Adrenal gland (tissue), 12 donors: ENCODE results near the gene NIPA2. TPM values are rescaled to one million over a fixed set of nuclear protein-coding genes. Genes with fewer than 3 reads are reported as not detected.

Experiments
- DNase-seq, 7 donors: peaks; one replicate each; pipeline ENCODE4 v3.0.0-alpha.2; 2019 to 2020
- H3K27ac ChIP-seq, 5 donors: fragments of 200-600 bp; sonication (generic) in 4 of 5; 1 replicate in 3 of 5; 2 replicates in 2 of 5; pipeline versions ENCODE4 v1.5.1 to v1.8.0; 2016 to 2020; ENCODE audit warnings: mild to moderate bottlenecking in 1 of 5
- H3K27me3 ChIP-seq: fragments of 200-600 bp; 2 replicates; pipeline ENCODE4 v1.8.0; 2021
- H3K36me3 ChIP-seq, 2 donors: fragments of 200-600 bp; replicated peaks in 1 of 2; 1 replicate in 1 of 2; 2 replicates in 1 of 2; pipeline versions ENCODE4 v1.5.1 to v1.8.0; 2018 to 2022
- H3K4me1 ChIP-seq, 2 donors: fragments of 200-600 bp; replicated peaks in 1 of 2; 1 replicate in 1 of 2; 2 replicates in 1 of 2; pipeline versions ENCODE4 v1.5.1 to v1.8.0; 2018 to 2021
- H3K4me3 ChIP-seq, 4 donors: fragments of 200-600 bp; sonication (generic) in 3 of 4; one replicate each; pipeline ENCODE4 v1.5.1; 2016 to 2018
- H3K9me3 ChIP-seq, 3 donors: fragments of 200-600 bp; sonication (generic) in 1 of 3; replicated peaks in 1 of 3; 1 replicate in 2 of 3; 2 replicates in 1 of 3; pipeline versions ENCODE4 v1.5.1 to v1.8.0; 2016 to 2021
- CTCF ChIP-seq, 6 experiments: fragments of 450-650 bp in 4 of 6; fragments of 200-600 bp in 2 of 6; sonication (generic) in 1 of 6; IDR thresholded peaks; 1 replicate in 5 of 6; 2 replicates in 1 of 6; pipeline versions ENCODE4 v1.5.1 to v1.8.0; 2016 to 2021; ENCODE audit warnings: antibody characterized with exemption in 6 of 6, mild to moderate bottlenecking in 2 of 6, moderate library complexity in 1 of 6
- POLR2A ChIP-seq, 2 donors: fragments of 450-650 bp; IDR thresholded peaks; one replicate each; pipeline ENCODE4 v1.6.1; 2017; ENCODE audit warnings: antibody characterized with exemption in 2 of 2, mild to moderate bottlenecking in 2 of 2, moderate library complexity in 1 of 2
- WGBS, 4 donors: extraction: QIAGEN DNeasy Blood & Tissue Kit in 2 of 4; methylation state at CpG; one replicate each; pipeline versions ENCODE4 v1.1.5 to v1.1.7; 2013 to 2017; 5-methylcytosine and 5-hydroxymethylcytosine counted together
- intact Hi-C, 2 donors: fragments of 100-400 bp; cut with DNase I; formaldehyde crosslinking; loops; one replicate each; pipeline versions ENCODE4 v1.14.1 to v1.15.0; 2022 to 2023
- polyA plus RNA-seq, 3 donors: library from polyadenylated mRNA; stranded (reverse); fragments of 200-250 nt in 2 of 3; fragments of 350-450 nt in 1 of 3; fragmentation: Illumina TruSeq in 1 of 3; extraction: RNeasy Lipid Tissue Mini Kit (QIAGEN cat#74804) in 1 of 3; gene quantifications; one replicate each; pipeline ENCODE4 v1.2.3, GENCODE V29; 2013 to 2014
- total RNA-seq, 9 donors: library from RNA; depleted of rRNA in 4 of 9; stranded (reverse); fragments of >200 nt in 4 of 9; fragments of 120-200 nt in 1 of 9; fragmentation: NEBNext Ultra II Directional in 1 of 9; extraction: Animal tissue kit (Norgen Biotek cat#: 25700) in 1 of 9; gene quantifications; one replicate each; pipeline versions ENCODE4 v1.1.0 to v1.2.4, GENCODE V29; 2013 to 2023
- donor health status: healthy with polysubstance abuse.
- donor health status: Bipolar disorder and iron deficiency.
- donor health status: DM: yes; HTN: yes; CAD: no.
- donor health status: DM: no; HTN: no; CAD: no.
- donor health status: DM: no; HTN: no; CAD: no.
- donor health status: DM: yes; HTN: yes; CAD: no.

NIPA2 gene
- total and polyA plus RNA-seq, 12 donors, result 10.5 to 77.4 (median 60.2) TPM

GRCh38 chr15:22867886-22868285 is 29.4 kb downstream of the NIPA2 start:
- Histone ChIP-seq H3K4me1 (peaks cover 8 to 10% of the 10 kb centered on the region in 2 donors), H3K27ac (no peak overlapping the region), H3K36me3 (peaks cover 0 to 82% of the 10 kb centered on the region in 2 donors), H3K27me3 (no peaks in the 10 kb centered on the region), H3K9me3 (no peaks in the 10 kb centered on the region), H3K4me3 (no peak overlapping the region)
- no peak for DNase-seq
- 87 to 98% (median 91%) methylated on average over 6 of the region's 6 CpGs for WGBS, 4 donors
- intact Hi-C loops, result loop anchor here in 1 of 2 donors (10.0 kb wide), 1 partner anchor 53 kb away; no protein-coding TSS in a partner anchor
- no peak for TF ChIP-seq POLR2A (IDR thresholded peaks at IDR 0.05)
- no peak for TF ChIP-seq CTCF (IDR thresholded peaks at IDR 0.05)

- WGBS, 4 donors, result 76 to 90% (median 83%) methylated on average over 4 of the region's 4 CpGs
- no peak overlapping the region for H3K4me3 ChIP-seq
- H3K9me3 ChIP-seq, result no peaks in the 10 kb centered on the region
- peaks cover 3 to 4% of the 10 kb centered on the region in 2 donors for H3K4me1 ChIP-seq
- no peak for TF ChIP-seq POLR2A (IDR thresholded peaks at IDR 0.05)
- no peak overlapping the region for H3K27ac ChIP-seq
- H3K27me3 ChIP-seq, result no peaks in the 10 kb centered on the region
- intact Hi-C loops, result loop anchor here in 1 of 2 donors (10.0 kb wide), 1 partner anchor 54 kb away; no protein-coding TSS in a partner anchor
- peaks cover 0 to 82% of the 10 kb centered on the region in 2 donors for H3K36me3 ChIP-seq
- DNase-seq, result no peak
These were observed 30.0 kb downstream of the NIPA2 start for GRCh38 chr15:22868495-22868894.

DNA sequence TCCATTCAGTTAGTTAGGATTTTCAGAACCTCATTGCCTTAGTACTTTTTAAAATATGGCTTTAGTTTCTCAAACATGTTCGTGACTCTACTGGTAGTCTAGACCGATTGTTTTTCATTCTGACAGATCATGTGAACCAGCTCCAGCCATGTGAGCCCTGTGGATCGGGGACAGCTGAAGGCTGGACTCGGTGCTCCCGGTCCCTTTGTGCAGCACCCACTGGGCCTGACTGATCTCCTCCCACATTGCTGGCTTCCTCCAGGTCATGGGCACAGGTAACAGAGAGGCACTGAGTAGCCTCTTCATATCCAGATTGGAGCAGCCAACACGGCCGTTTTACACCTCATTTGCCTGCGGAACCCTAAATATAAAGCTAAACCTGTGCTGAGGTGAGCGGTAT is 30.5 kb downstream of the NIPA2 start:
- WGBS, 4 donors, result 90 to 96% (median 93%) methylated on average over 9 of the region's 9 CpGs
- H3K4me1 ChIP-seq, result no peaks in the 10 kb centered on the region
- DNase-seq, result no peak
- peaks cover 0 to 83% of the 10 kb centered on the region in 2 donors for H3K36me3 ChIP-seq
- intact Hi-C loops, result loop anchor here in 1 of 2 donors (10.0 kb wide), 1 partner anchor 54 kb away; no protein-coding TSS in a partner anchor
- no peaks in the 10 kb centered on the region for H3K9me3 ChIP-seq
- no peaks in the 10 kb centered on the region for H3K27me3 ChIP-seq
- no peak for TF ChIP-seq POLR2A (IDR thresholded peaks at IDR 0.05)
- TF ChIP-seq CTCF (IDR thresholded peaks at IDR 0.05), result no peak
- no peak overlapping the region for H3K27ac ChIP-seq
- H3K4me3 ChIP-seq, result no peak overlapping the region

DNA sequence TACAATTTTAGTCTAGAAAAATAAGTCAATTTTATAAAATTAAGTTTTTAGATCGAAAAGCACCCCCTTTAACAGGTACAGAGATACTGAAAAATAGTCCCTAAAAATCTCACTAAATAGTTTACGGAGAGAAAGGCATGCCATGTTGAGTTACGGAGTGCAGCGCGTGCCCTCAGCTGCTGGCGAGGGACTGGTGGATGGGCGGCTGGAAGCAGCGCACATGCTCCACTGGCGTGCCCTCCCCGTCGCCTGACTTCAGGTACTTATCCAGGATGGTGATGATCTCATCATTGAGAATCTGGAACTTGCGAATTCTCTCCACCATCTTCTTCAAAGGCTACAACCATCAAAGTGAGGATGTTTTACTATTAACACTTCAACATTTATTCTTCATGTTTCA is 31.4 kb downstream of the NIPA2 start:
- no peak overlapping the region for H3K4me3 ChIP-seq
- no peaks in the 10 kb centered on the region for H3K4me1 ChIP-seq
- 95 to 98% (median 97%) methylated on average over 12 of the region's 12 CpGs for WGBS, 4 donors
- no peak for DNase-seq
- TF ChIP-seq POLR2A (IDR thresholded peaks at IDR 0.05) (no peak), CTCF (IDR thresholded peaks at IDR 0.05) (no peak)
- H3K27me3 ChIP-seq, result no peaks in the 10 kb centered on the region
- peaks cover 0 to 90% of the 10 kb centered on the region in 2 donors for H3K36me3 ChIP-seq
- intact Hi-C loops, result loop anchor here in 1 of 2 donors (10.0 kb wide), 3 partner anchors 55 to 75 kb away; no protein-coding TSS in a partner anchor
- no peak overlapping the region for H3K27ac ChIP-seq
- H3K9me3 ChIP-seq, result no peaks in the 10 kb centered on the region

- intact Hi-C loops, result loop anchor here in 1 of 2 donors (10.0 kb wide), 2 partner anchors 54 to 76 kb away; no protein-coding TSS in a partner anchor
- Histone ChIP-seq H3K4me1 (no peaks in the 10 kb centered on the region), H3K36me3 (peaks cover 0 to 91% of the 10 kb centered on the region in 2 donors), H3K27me3 (no peaks in the 10 kb centered on the region), H3K27ac (no peak overlapping the region), H3K9me3 (no peaks in the 10 kb centered on the region), H3K4me3 (no peak overlapping the region)
- WGBS, 4 donors, result 97 to 99% (median 98%) methylated on average over 11 of the region's 11 CpGs
- DNase-seq, result no peak
- TF ChIP-seq POLR2A (IDR thresholded peaks at IDR 0.05) (no peak), CTCF (IDR thresholded peaks at IDR 0.05) (no peak)
These were observed 32.4 kb downstream of the NIPA2 start for GRCh38 chr15:22870865-22871264.
